ENCODE measurements around the gene MET. TPM values are rescaled to one million over a fixed set of nuclear protein-coding genes. Genes with fewer than 3 reads are reported as not detected.
A peak's percentile ranks its signal among the peaks of the same experiment; 100 is the strongest.

The MET gene
- total and polyA plus RNA-seq, 4 donors = 10.2 to 41.9 (median 25.4) TPM

DNA sequence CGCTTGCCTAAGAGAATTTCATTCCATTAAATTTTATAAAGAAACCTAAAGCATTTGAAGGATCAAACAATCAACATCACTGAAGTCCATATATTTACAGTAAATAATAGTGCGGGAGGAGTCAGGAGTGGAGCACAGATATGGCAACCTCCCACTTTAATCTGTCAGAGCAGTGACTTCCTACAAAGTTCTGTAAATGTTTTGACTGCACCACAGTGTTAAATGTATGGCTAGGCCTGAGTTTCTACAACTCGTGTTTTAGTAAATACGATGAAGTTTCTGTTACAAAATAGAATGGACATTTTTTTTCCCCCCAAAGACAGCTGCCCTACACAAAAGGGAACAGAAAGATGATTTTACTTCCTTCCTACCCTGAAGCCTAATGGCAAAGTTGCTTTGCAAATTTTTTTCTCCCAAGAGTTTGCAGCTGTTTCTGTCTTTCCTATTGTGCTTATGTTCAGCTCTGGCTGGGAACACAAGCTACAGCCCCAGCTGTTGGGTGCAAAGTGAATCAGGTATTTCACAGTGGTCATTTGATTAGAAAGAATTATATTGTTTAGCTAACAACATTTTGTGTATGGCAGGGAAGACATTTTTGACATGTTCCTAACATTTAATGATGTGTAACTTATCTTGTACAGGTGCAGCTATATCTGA lies 62.1 kb downstream of the MET start (continued):
- TF ChIP-seq REST (IDR thresholded peaks at IDR 0.05) (no peak), GABPA (IDR thresholded peaks at IDR 0.05 in 1 of 2, conservative IDR thresholded peaks at IDR 0.05 in 1 of 2) (no peak), EGR1 (IDR thresholded peaks at IDR 0.05; ENCODE audit: low read depth in 2 of 2) (no peak), FOXA1 (IDR thresholded peaks at IDR 0.05) (no peak), MAX (IDR thresholded peaks at IDR 0.05) (no peak), JUND (IDR thresholded peaks at IDR 0.05) (no peak), NR2F2 (IDR thresholded peaks at IDR 0.05) (no peak), SP1 (IDR thresholded peaks at IDR 0.05) (no peak)
- TF ChIP-seq, protein P1, sequence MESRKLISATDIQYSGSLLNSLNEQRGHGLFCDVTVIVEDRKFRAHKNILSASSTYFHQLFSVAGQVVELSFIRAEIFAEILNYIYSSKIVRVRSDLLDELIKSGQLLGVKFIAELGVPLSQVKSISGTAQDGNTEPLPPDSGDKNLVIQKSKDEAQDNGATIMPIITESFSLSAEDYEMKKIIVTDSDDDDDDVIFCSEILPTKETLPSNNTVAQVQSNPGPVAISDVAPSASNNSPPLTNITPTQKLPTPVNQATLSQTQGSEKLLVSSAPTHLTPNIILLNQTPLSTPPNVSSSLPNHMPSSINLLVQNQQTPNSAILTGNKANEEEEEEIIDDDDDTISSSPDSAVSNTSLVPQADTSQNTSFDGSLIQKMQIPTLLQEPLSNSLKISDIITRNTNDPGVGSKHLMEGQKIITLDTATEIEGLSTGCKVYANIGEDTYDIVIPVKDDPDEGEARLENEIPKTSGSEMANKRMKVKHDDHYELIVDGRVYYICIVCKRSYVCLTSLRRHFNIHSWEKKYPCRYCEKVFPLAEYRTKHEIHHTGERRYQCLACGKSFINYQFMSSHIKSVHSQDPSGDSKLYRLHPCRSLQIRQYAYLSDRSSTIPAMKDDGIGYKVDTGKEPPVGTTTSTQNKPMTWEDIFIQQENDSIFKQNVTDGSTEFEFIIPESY (IDR thresholded peaks at IDR 0.05) = no peak

- H3K4me3 ChIP-seq (ENCODE audit: low read depth in 1 of 3, low read length in 3 of 3) = no peak overlapping the region
- no peaks in the 10 kb centered on the region for H3K9me3 ChIP-seq (ENCODE audit: control insufficient read depth in 4 of 4, low read length in 3 of 4)
- TF ChIP-seq NR2F2 (IDR thresholded peaks at IDR 0.05) = no peak
- TF ChIP-seq, protein P2, sequence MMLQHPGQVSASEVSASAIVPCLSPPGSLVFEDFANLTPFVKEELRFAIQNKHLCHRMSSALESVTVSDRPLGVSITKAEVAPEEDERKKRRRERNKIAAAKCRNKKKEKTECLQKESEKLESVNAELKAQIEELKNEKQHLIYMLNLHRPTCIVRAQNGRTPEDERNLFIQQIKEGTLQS (IDR thresholded peaks at IDR 0.05) = no peak
- TF ChIP-seq RAD21 (IDR thresholded peaks at IDR 0.05) = no peak
- TF ChIP-seq FOXA2 (IDR thresholded peaks at IDR 0.05) = no peak
- 88% methylated on average over 6 of the region's 6 CpGs for WGBS
- peaks cover 0 to 6% (median 0%) of the 10 kb centered on the region in 4 donors for H3K36me3 ChIP-seq (ENCODE audit: control insufficient read depth in 4 of 4, insufficient read depth in 3 of 4, low read depth in 1 of 4, low read length in 3 of 4)
- no peak overlapping the region for H3K27ac ChIP-seq (ENCODE audit: low read depth in 1 of 2, low read length in 2 of 2)
- DNase-seq (ENCODE audit: low spot score) = no peak
- H3K4me1 ChIP-seq (ENCODE audit: control insufficient read depth in 4 of 4, insufficient read depth in 4 of 4, low read length in 3 of 4) = peaks cover 0 to 73% (median 44%) of the 10 kb centered on the region in 4 donors
- H3K27me3 ChIP-seq (ENCODE audit: control insufficient read depth in 4 of 4, insufficient read depth in 4 of 4, low read length in 3 of 4) = no peaks in the 10 kb centered on the region
- H3K9ac ChIP-seq (ENCODE audit: low read depth in 1 of 2, low read length in 2 of 2) = no peak overlapping the region
These were observed 62.7 kb downstream of the MET start for GRCh38 chr7:116734710-116735109.

DNA sequence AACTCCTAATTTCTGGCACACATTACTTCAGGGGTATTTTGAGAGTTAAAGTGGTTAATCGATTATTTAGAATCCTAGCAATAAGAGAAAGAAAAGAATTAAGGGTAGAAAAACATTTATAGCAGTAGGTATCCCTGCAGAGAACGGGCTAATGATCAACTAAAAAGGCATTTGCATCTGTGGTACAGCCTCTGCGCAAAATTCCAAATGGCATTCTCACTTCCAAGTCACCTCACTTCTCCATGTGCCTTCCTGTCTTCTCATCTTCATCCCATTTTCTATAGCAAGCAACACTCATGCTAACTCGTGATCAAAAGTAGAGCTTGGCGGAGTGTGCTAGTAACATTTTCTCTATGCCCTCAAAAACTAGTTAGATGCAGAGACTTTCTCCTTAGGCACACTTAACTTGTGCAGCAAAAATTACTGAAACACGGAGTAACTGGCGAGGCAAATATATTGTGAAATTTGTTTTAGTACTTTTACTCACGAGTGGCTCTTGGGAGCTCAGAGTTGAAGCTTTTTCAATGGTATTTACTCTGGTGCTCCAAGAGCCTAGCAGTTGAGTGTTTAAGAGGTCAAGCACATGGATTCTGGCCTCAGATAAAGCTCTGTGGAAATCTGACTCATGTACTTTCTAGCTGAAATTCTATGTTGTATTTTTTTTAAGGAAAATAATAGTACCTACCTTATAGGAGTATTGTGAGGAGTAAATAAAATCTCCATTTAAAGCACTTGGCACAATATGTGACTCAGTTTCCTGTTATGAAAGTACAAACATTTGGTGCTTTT lies 65.1 kb downstream of the MET start:
- Histone ChIP-seq H3K4me3 (ENCODE audit: low read depth in 1 of 3, low read length in 3 of 3) (no peak overlapping the region), H3K27ac (ENCODE audit: low read depth in 1 of 2, low read length in 2 of 2) (peak overlapping the region; percentile 67 to 78), H3K9ac (ENCODE audit: low read depth in 1 of 2, low read length in 2 of 2) (no peak overlapping the region), H3K27me3 (ENCODE audit: control insufficient read depth in 4 of 4, insufficient read depth in 4 of 4, low read length in 3 of 4) (no peaks in the 10 kb centered on the region), H3K36me3 (ENCODE audit: control insufficient read depth in 4 of 4, insufficient read depth in 3 of 4, low read depth in 1 of 4, low read length in 3 of 4) (peaks cover 0 to 6% (median 0%) of the 10 kb centered on the region in 4 donors), H3K4me1 (ENCODE audit: control insufficient read depth in 4 of 4, insufficient read depth in 4 of 4, low read length in 3 of 4) (peaks cover 4 to 71% (median 50%) of the 10 kb centered on the region in 4 donors), H3K9me3 (ENCODE audit: control insufficient read depth in 4 of 4, low read length in 3 of 4) (no peaks in the 10 kb centered on the region)
- DNase-seq (ENCODE audit: low spot score) = no peak
- WGBS = 59% methylated on average over 8 of the region's 8 CpGs
- TF ChIP-seq, protein P2 (IDR thresholded peaks at IDR 0.05) = no peak
- TF ChIP-seq, protein P1 (IDR thresholded peaks at IDR 0.05) = peak; percentile 75
- TF ChIP-seq TAF1 (conservative IDR thresholded peaks at IDR 0.05) (no peak), GABPA (IDR thresholded peaks at IDR 0.05 in 1 of 2, conservative IDR thresholded peaks at IDR 0.05 in 1 of 2) (no peak), FOXA1 (IDR thresholded peaks at IDR 0.05) (peak; percentile 61), HNF4A (conservative IDR thresholded peaks at IDR 0.05) (peak; percentile 75 to 78), RAD21 (IDR thresholded peaks at IDR 0.05) (peak; percentile 33 to 38), EGR1 (IDR thresholded peaks at IDR 0.05; ENCODE audit: low read depth in 2 of 2) (no peak), JUND (IDR thresholded peaks at IDR 0.05) (peak; percentile 66 to 83), SP1 (IDR thresholded peaks at IDR 0.05) (peak; percentile 42), YY1 (IDR thresholded peaks at IDR 0.05) (peak; percentile 52), RXRA (IDR thresholded peaks at IDR 0.05) (peak; percentile 78 to 81)
- TF ChIP-seq, protein P3, sequence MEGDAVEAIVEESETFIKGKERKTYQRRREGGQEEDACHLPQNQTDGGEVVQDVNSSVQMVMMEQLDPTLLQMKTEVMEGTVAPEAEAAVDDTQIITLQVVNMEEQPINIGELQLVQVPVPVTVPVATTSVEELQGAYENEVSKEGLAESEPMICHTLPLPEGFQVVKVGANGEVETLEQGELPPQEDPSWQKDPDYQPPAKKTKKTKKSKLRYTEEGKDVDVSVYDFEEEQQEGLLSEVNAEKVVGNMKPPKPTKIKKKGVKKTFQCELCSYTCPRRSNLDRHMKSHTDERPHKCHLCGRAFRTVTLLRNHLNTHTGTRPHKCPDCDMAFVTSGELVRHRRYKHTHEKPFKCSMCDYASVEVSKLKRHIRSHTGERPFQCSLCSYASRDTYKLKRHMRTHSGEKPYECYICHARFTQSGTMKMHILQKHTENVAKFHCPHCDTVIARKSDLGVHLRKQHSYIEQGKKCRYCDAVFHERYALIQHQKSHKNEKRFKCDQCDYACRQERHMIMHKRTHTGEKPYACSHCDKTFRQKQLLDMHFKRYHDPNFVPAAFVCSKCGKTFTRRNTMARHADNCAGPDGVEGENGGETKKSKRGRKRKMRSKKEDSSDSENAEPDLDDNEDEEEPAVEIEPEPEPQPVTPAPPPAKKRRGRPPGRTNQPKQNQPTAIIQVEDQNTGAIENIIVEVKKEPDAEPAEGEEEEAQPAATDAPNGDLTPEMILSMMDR (IDR thresholded peaks at IDR 0.05; ENCODE audit: low read depth, low read length, missing input control) = no peak
